SIG-M5 treated with dmso at 0.1 percent for 504 hours (cell line): ENCODE measurements around the gene KIAA0040.

Source experiments
- DNase-seq: peaks from one replicate; lab custom pipeline; 2025; ENCODE audit not compliant: unreplicated experiment; lab: John Stamatoyannopoulos, UW

Gene KIAA0040

GRCh38 chr1:175172503-175172902, 20.1 kb downstream of the KIAA0040 start:
- no peak for DNase-seq

- DNase-seq = no peak
These were observed 21.3 kb downstream of the KIAA0040 start for GRCh38 chr1:175171036-175171913.

GRCh38 chr1:175169286-175170018, 23.1 kb downstream of the KIAA0040 start:
- no peak for DNase-seq

- DNase-seq = no peak
These were observed 23.8 kb downstream of the KIAA0040 start for GRCh38 chr1:175168782-175169181.

- peak; percentile 14 for DNase-seq
These were observed 24.7 kb downstream of the KIAA0040 start for GRCh38 chr1:175167861-175168260.

GRCh38 chr1:175166746-175167145, 25.8 kb downstream of the KIAA0040 start:
- DNase-seq = no peak

- DNase-seq = no peak
These were observed 27.8 kb downstream of the KIAA0040 start for GRCh38 chr1:175164751-175165150.

- DNase-seq = no peak
These were observed 28.9 kb downstream of the KIAA0040 start for GRCh38 chr1:175163702-175164101.

- no peak for DNase-seq
These were observed 29.6 kb downstream of the KIAA0040 start for GRCh38 chr1:175162955-175163354.

- no peak for DNase-seq
These were observed 34.4 kb downstream of the KIAA0040 start for GRCh38 chr1:175158170-175158591.

GRCh38 chr1:175157200-175157599, 35.4 kb downstream of the KIAA0040 start:
- no peak for DNase-seq

- no peak for DNase-seq
These were observed 36.6 kb downstream of the KIAA0040 start for GRCh38 chr1:175155936-175156335.

- DNase-seq = no peak
These were observed 37.1 kb downstream of the KIAA0040 start for GRCh38 chr1:175155473-175155856.

- peak; percentile 65 for DNase-seq
These were observed 37.7 kb downstream of the KIAA0040 start for GRCh38 chr1:175154629-175155472.

GRCh38 chr1:175152006-175152652, 40.4 kb downstream of the KIAA0040 start:
- peak; percentile 63 for DNase-seq

- DNase-seq = no peak
These were observed 41.8 kb downstream of the KIAA0040 start for GRCh38 chr1:175150596-175151319.

- no peak for DNase-seq
These were observed 44.5 kb downstream of the KIAA0040 start for GRCh38 chr1:175148068-175148467.

- DNase-seq = no peak
These were observed 45.0 kb downstream of the KIAA0040 start for GRCh38 chr1:175147569-175147968.

- peak; percentile 76 for DNase-seq
These were observed 45.9 kb downstream of the KIAA0040 start for GRCh38 chr1:175146529-175147213.
